ENCODE measurements around the gene CERK. TPM values are rescaled to one million over a fixed set of nuclear protein-coding genes. Genes with fewer than 3 reads are reported as not detected.
A peak's percentile ranks its signal among the peaks of the same experiment; 100 is the strongest.

Gene CERK
- total and polyA plus RNA-seq, 10 donors = 13.7 to 47.1 (median 34.8) TPM

DNA sequence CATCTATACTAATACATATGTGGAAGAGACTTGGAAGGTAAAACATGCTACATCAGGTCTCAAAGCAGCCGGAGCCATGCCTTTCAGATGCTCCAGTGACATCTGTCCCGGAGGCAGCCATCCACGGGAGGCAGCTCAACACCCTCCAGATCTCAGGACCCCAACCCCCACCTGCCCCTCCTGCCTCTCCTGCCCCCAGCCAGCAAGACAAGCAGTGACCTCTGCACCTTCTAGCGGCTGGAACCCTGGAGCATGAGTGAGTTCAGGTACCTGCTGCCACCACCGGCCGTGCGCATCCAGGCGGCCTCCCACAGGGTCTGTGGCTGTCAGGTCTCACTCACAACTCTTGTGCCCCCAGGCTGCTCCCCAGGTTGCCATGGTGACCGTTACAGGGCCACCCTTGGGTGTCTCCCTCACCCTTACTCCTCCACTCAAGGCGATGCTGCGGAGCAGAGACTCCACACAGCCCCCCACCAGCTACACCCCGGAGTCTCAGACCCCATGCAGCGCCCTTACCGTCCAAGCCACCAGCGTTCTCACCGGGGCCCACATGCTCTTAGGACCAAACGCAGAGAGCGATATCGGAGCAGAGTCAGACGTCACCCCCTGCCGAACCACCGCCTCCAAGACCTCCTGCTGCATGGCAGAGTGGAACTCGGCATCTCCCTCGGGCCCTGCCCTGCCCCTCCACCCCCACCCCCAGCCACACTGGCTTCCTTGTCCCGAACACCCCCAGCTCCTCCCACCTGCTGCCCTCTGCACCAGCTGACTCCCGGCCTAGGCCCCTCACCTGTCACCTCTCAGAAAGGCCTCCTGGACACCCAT, 34.7 kb downstream of the CERK start:
- WGBS, 5 donors = 93 to 96% (median 95%) methylated on average over 21 to 26 of the region's 26 CpGs
- no peak overlapping the region for H3K4me3 ChIP-seq
- DNase-seq = no peak
- H3K9me3 ChIP-seq = no peaks in the 10 kb centered on the region
- H3K27me3 ChIP-seq (replicated peaks in 1 of 7) = no peaks in the 10 kb centered on the region
- H3K27ac ChIP-seq = no peak overlapping the region
- TF ChIP-seq CTCF (IDR thresholded peaks at IDR 0.05 in 8 of 11, conservative IDR thresholded peaks at IDR 0.05 in 3 of 11) (no peak), POLR2A (IDR thresholded peaks at IDR 0.05) (no peak)
- H3K36me3 ChIP-seq = peaks cover 13 to 100% (median 89%) of the 10 kb centered on the region in 6 donors
- H3K4me1 ChIP-seq = no peaks in the 10 kb centered on the region
- intact Hi-C loops (cut with DNase I; ENCODE audit: low total_unique reads) = no loop called here

DNA sequence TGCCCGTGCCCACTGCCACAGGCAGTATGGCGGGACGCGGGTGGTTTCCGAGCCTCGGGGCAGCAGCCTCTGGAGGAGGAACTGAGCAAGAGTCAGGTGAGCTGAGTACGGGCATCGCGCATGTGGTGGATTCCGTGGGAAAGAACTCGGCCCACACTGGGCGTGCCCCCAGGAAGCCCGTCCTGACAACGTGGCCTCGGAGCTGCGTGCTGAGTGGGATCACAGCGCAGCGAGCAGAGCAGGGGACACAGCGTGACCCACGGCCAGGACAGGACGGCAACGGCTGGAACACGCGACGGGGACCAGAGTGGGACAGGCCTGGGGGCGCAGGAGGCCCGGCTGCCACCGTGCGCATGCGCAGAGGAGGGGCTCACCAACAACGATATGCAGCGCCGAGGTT, 36.8 kb downstream of the CERK start:
- Histone ChIP-seq H3K36me3 (peaks cover 17 to 100% (median 89%) of the 10 kb centered on the region in 6 donors), H3K27me3 (replicated peaks in 1 of 7) (no peaks in the 10 kb centered on the region), H3K4me3 (no peak overlapping the region), H3K9me3 (no peaks in the 10 kb centered on the region), H3K4me1 (no peaks in the 10 kb centered on the region), H3K27ac (no peak overlapping the region)
- no peak for DNase-seq
- WGBS, 5 donors = 91 to 95% (median 93%) methylated on average over 33 of the region's 33 CpGs
- TF ChIP-seq POLR2AphosphoS5 (IDR thresholded peaks at IDR 0.05) (peak in 1 of 3 donors; percentile 55), CTCF (IDR thresholded peaks at IDR 0.05 in 8 of 11, conservative IDR thresholded peaks at IDR 0.05 in 3 of 11) (no peak)
- intact Hi-C loops (cut with DNase I; ENCODE audit: low total_unique reads) = no loop called here

GRCh38 chr22:46699091-46699490, 39.0 kb downstream of the CERK start:
- H3K4me1 ChIP-seq = no peaks in the 10 kb centered on the region
- no peak for DNase-seq
- no peak overlapping the region for H3K27ac ChIP-seq
- TF ChIP-seq POLR2AphosphoS5 (IDR thresholded peaks at IDR 0.05) (no peak), CTCF (IDR thresholded peaks at IDR 0.05 in 8 of 11, conservative IDR thresholded peaks at IDR 0.05 in 3 of 11) (no peak), POLR2A (IDR thresholded peaks at IDR 0.05) (no peak)
- intact Hi-C loops (cut with DNase I; ENCODE audit: low total_unique reads) = no loop called here
- peaks cover 15 to 100% (median 92%) of the 10 kb centered on the region in 6 donors for H3K36me3 ChIP-seq
- WGBS, 5 donors = 87 to 97% (median 94%) methylated on average over 17 of the region's 17 CpGs
- H3K9me3 ChIP-seq = no peaks in the 10 kb centered on the region
- H3K27me3 ChIP-seq (replicated peaks in 1 of 7) = no peaks in the 10 kb centered on the region
- H3K4me3 ChIP-seq = no peak overlapping the region

DNA sequence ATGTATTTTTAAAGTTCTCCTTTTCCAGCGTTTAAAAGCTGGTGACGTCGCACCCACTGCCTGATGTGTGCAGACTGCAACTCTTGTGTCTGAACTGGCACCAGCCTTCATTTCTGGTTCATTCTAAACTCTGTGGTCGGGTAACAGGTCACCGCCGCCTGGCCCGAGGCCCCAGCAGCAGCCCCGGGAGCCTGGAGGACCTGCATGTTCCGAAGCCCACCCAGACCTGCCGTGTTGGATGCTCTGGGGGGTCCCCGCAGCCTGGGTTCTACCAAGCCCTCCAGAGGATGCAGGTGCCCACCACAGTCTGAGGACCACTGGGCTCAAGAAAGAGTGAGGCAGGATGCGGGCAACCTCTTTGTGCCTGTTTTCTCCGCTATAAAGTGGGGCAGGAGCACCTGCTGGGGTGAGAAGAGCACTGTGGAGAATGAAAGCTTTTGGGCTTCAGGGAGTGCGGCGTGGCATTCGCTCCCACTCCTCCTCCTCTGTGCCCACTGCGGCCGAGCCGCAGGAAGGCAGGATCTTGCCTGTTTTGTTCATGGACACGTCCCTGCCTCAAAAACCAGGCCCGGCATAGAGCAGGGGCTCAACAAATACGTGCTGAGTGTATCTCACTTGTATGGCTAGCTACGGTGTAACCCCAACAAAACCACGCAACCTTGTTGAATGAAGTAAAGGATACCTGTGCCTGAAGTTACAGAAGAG, 40.1 kb downstream of the CERK start:
- 92 to 97% (median 95%) methylated on average over 24 of the region's 24 CpGs for WGBS, 5 donors
- peak in 1 of 3 donors; percentile 19 for TF ChIP-seq POLR2AphosphoS5 (IDR thresholded peaks at IDR 0.05)
- TF ChIP-seq CTCF (IDR thresholded peaks at IDR 0.05 in 8 of 11, conservative IDR thresholded peaks at IDR 0.05 in 3 of 11) = no peak
- no peak for TF ChIP-seq POLR2A (IDR thresholded peaks at IDR 0.05)
- DNase-seq = no peak
- Histone ChIP-seq H3K36me3 (peaks cover 15 to 100% (median 96%) of the 10 kb centered on the region in 6 donors), H3K9me3 (no peaks in the 10 kb centered on the region), H3K27me3 (replicated peaks in 1 of 7) (no peaks in the 10 kb centered on the region), H3K27ac (no peak overlapping the region), H3K4me1 (no peaks in the 10 kb centered on the region), H3K4me3 (no peak overlapping the region)
- intact Hi-C loops (cut with DNase I; ENCODE audit: low total_unique reads) = no loop called here

Measured in spleen (tissue), 11 donors.